H9 (cell line): ENCODE data around the gene FBRSL1. TPM values are rescaled to one million over a fixed set of nuclear protein-coding genes. Genes with fewer than 3 reads are reported as not detected.

Source experiments
- DNase-seq: peaks from one replicate; pipeline ENCODE4 v3.0.0-alpha.2; 2017
- H2AFZ ChIP-seq: one replicate; pipeline ENCODE4 v1.6.1; 2013; ENCODE audit warnings: mild to moderate bottlenecking, low read length, control low read depth, moderate library complexity
- H2AK5ac ChIP-seq: 2 replicates; pipeline ENCODE4 v1.6.1; 2013; ENCODE audit warnings: low read length, control low read depth, mixed read lengths; ENCODE audit not compliant: insufficient read length
- H2BK120ac ChIP-seq: one replicate; pipeline ENCODE4 v1.6.1; 2013; ENCODE audit warnings: low read depth, mild to moderate bottlenecking, low read length, control low read depth, inconsistent platforms; ENCODE audit not compliant: poor library complexity, severe bottlenecking
- H2BK12ac ChIP-seq: 2 replicates; pipeline ENCODE4 v1.6.1; 2013; ENCODE audit warnings: low read length, control low read depth, mixed read lengths, low read depth; ENCODE audit not compliant: insufficient read length
- H2BK15ac ChIP-seq: 2 replicates; pipeline ENCODE4 v1.6.1; 2013; ENCODE audit warnings: low read depth, low read length, control low read depth
- H2BK20ac ChIP-seq: one replicate; pipeline ENCODE4 v1.6.1; 2013; ENCODE audit warnings: low read depth, mild to moderate bottlenecking, low read length, control low read depth, inconsistent platforms; ENCODE audit not compliant: poor library complexity, severe bottlenecking
- H2BK5ac ChIP-seq: 2 replicates; pipeline ENCODE4 v1.6.1; 2013; ENCODE audit warnings: low read length, control low read depth, mixed read lengths; ENCODE audit not compliant: insufficient read length
- H3K14ac ChIP-seq: 2 replicates; pipeline ENCODE4 v1.6.1; 2013; ENCODE audit warnings: low read length, control low read depth; ENCODE audit not compliant: insufficient read depth
- H3K18ac ChIP-seq: 2 replicates; pipeline ENCODE4 v1.6.1; 2013; ENCODE audit warnings: low read depth, mild to moderate bottlenecking, mixed read lengths, low read length, control low read depth; ENCODE audit not compliant: insufficient read length
- H3K23ac ChIP-seq: 2 replicates; pipeline ENCODE4 v1.6.1; 2013; ENCODE audit warnings: low read length, control low read depth, mixed read lengths, low read depth; ENCODE audit not compliant: insufficient read length
- H3K23me2 ChIP-seq: 2 replicates; pipeline ENCODE4 v1.6.1; 2013; ENCODE audit warnings: low read depth, mild to moderate bottlenecking, mixed read lengths, low read length, control low read depth; ENCODE audit not compliant: insufficient read length, poor library complexity, severe bottlenecking
- H3K27ac ChIP-seq: 2 replicates; pipeline ENCODE4 v1.5.1; 2013; ENCODE audit warnings: low read length, control low read depth, mixed read lengths, low read depth; ENCODE audit not compliant: insufficient read length
- H3K27me3 ChIP-seq: 2 replicates; pipeline ENCODE4 v1.6.1; 2013; ENCODE audit warnings: low read length, control low read depth, inconsistent platforms; ENCODE audit not compliant: insufficient read depth
- H3K4ac ChIP-seq: 2 replicates; pipeline ENCODE4 v1.6.1; 2013; ENCODE audit warnings: low read depth, mild to moderate bottlenecking, control low read depth, inconsistent platforms, low read length, moderate library complexity
- H3K4me1 ChIP-seq: 2 replicates; pipeline ENCODE4 v1.6.1; 2013; ENCODE audit warnings: low read length, control low read depth, inconsistent platforms; ENCODE audit not compliant: insufficient read depth
- H3K4me2 ChIP-seq: 2 replicates; pipeline ENCODE4 v1.6.1; 2013; ENCODE audit warnings: low read length, control low read depth, mixed read lengths; ENCODE audit not compliant: insufficient read length, insufficient read depth
- H3K56ac ChIP-seq: 2 replicates; pipeline ENCODE4 v1.6.1; 2013; ENCODE audit warnings: low read depth, mild to moderate bottlenecking, mixed read lengths, low read length, control low read depth; ENCODE audit not compliant: insufficient read length
- H3K79me1 ChIP-seq: 2 replicates; pipeline ENCODE4 v1.6.1; 2013; ENCODE audit warnings: low read depth, mild to moderate bottlenecking, moderate library complexity, low read length, control low read depth, inconsistent platforms; ENCODE audit not compliant: insufficient read depth, poor library complexity, severe bottlenecking
- H3K79me2 ChIP-seq: 2 replicates; pipeline ENCODE4 v1.6.1; 2013; ENCODE audit warnings: low read length, control low read depth, inconsistent platforms; ENCODE audit not compliant: insufficient read depth
- H3K9ac ChIP-seq: 2 replicates; pipeline ENCODE4 v1.6.1; 2013; ENCODE audit warnings: low read length, control low read depth, mixed read lengths; ENCODE audit not compliant: insufficient read length; ENCODE audit errors: extremely low read depth
- H3K9me3 ChIP-seq: one replicate; pipeline ENCODE4 v1.6.1; 2013; ENCODE audit warnings: low read depth, low read length, inconsistent platforms; ENCODE audit not compliant: control insufficient read depth
- H3T11ph ChIP-seq: one replicate; pipeline ENCODE4 v1.6.1; 2013; ENCODE audit warnings: mild to moderate bottlenecking, low read length, control low read depth, inconsistent platforms
- H4K20me1 ChIP-seq: one replicate; pipeline ENCODE4 v1.6.1; 2013; ENCODE audit not compliant: control insufficient read depth, insufficient read length, insufficient read depth
- H4K5ac ChIP-seq: 2 replicates; pipeline ENCODE4 v1.6.1; 2013; ENCODE audit warnings: low read depth, mild to moderate bottlenecking, mixed read lengths, low read length, control low read depth; ENCODE audit not compliant: insufficient read length
- H4K8ac ChIP-seq: replicated peaks from 2 replicates; pipeline ENCODE4 v1.6.1; 2013; ENCODE audit warnings: low read length, control low read depth, mixed read lengths, low read depth; ENCODE audit not compliant: insufficient read length
- H4K91ac ChIP-seq: 2 replicates; pipeline ENCODE4 v1.6.1; 2013; ENCODE audit warnings: low read depth, mild to moderate bottlenecking, moderate library complexity, mixed read lengths, low read length, control low read depth; ENCODE audit not compliant: insufficient read length
- H3K27ac Mint-ChIP-seq, 3 experiments: 2 replicates in 2 of 3; 3 replicates in 1 of 3; pipeline ENCODE4 v1.8.0; 2020 to 2021; ENCODE audit warnings: mixed read lengths in 3 of 3, mild to moderate bottlenecking in 1 of 3, moderate library complexity in 1 of 3
- H3K27me3 Mint-ChIP-seq: 2 replicates; pipeline ENCODE4 v1.8.0; 2021; ENCODE audit warnings: low read depth, mild to moderate bottlenecking, moderate library complexity, mixed read lengths
- H3K36me3 Mint-ChIP-seq, 3 experiments: 2 replicates in 2 of 3; 3 replicates in 1 of 3; pipeline ENCODE4 v1.8.0; 2020 to 2021; ENCODE audit warnings: low read depth in 3 of 3, mixed read lengths in 3 of 3; ENCODE audit not compliant: insufficient read depth in 1 of 3
- H3K4me1 Mint-ChIP-seq, 2 experiments: 2 replicates each; pipeline ENCODE4 v1.8.0; 2020; ENCODE audit warnings: mixed read lengths in 2 of 2
- H3K4me3 Mint-ChIP-seq, 2 experiments: 2 replicates in 1 of 2; 3 replicates in 1 of 2; pipeline ENCODE4 v1.8.0; 2020 to 2021; ENCODE audit warnings: mild to moderate bottlenecking in 2 of 2, mixed read lengths in 2 of 2, moderate library complexity in 1 of 2
- H3K9me3 Mint-ChIP-seq, 2 experiments: 2 replicates in 1 of 2; 3 replicates in 1 of 2; pipeline ENCODE4 v1.8.0; 2020; ENCODE audit warnings: mild to moderate bottlenecking in 2 of 2, mixed read lengths in 2 of 2, moderate library complexity in 1 of 2
- WGBS: extraction: QIAGEN DNeasy Blood & Tissue Kit; methylation state at CpG from one replicate; pipeline ENCODE4 v1.1.7; 2013; ENCODE audit warnings: missing lambda C conversion rate, low lambda C conversion rate, mixed read lengths; ENCODE audit not compliant: insufficient read length; ENCODE audit errors: extremely low coverage; 5-methylcytosine and 5-hydroxymethylcytosine counted together
- total RNA-seq: library from RNA; stranded (reverse); gene quantifications from 2 replicates; pipeline ENCODE4 v1.2.1, GENCODE V29; 2021
- TF ChIP-seq, protein P1 (sequence below): fragments of 200-600 bp; sonication (generic); conservative IDR thresholded peaks from 3 replicates; pipeline ENCODE4 v1.8.0; 2021; ENCODE audit warnings: antibody characterized with exemption, mild to moderate bottlenecking

FBRSL1 gene
- total RNA-seq, 1 experiment from 2014 or later: 90.8 TPM

DNA sequence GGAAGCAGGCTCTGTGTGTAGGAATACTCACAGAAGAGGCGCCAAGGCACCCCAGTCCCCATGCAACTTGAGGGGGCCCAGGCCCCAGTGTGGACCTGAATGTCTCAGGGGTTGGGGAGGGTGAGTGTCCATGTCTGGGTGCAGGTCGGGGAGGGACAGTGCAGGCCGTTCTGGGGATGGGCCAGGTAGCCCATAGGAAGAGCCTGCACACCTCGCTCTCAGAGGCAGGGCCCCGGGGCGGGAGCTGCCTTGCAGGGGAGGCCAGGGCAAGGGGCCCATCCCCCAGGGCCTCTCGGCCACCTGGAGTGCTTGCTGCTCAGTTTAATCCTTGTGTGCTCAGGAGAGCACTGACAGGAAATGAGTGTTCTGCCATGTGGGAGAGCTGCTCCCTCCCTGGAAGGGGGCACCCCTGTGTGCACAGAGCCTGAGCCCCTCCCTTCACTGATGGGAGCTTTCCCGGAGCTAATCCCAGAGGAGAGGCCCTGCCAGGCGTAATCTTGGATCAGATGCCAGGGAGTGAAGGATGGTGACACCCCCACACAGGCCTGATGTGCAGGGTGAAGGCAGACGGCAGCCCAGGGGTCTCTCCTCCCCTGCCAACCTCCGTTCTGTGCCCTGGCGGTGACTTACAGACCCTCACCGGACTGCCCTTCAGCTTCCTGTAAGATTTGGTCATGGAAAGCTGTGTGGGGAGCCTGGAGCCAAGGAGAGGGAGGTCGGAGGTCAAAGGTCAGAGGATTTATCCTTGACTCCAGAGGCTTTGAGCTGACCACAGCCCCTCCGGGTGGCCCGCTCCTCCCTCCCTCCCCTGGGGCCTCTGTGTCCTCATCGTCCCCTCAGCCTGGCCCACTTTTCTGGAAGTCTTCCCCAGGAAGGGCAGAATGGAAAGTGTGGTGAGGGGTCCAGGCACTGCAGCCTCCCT, 24.4 kb upstream of the FBRSL1 start:
- H2AK5ac ChIP-seq: no peak overlapping the region
- H4K8ac ChIP-seq: no peak overlapping the region
- H3T11ph ChIP-seq: no peak overlapping the region
- H3K27me3 Mint-ChIP-seq: peaks cover 36% of the 10 kb centered on the region
- H3K27ac ChIP-seq: no peak overlapping the region
- no peak overlapping the region for H2AFZ ChIP-seq
- H3K36me3 Mint-ChIP-seq: peaks cover 0 to 1% (median 0%) of the 10 kb centered on the region in 3 experiments; a peak in 1 of 7 replicates
- H4K91ac ChIP-seq: no peak overlapping the region
- no peak overlapping the region for H4K5ac ChIP-seq
- H3K79me2 ChIP-seq: no peaks in the 10 kb centered on the region
- no peak overlapping the region for H3K27ac Mint-ChIP-seq
- H2BK12ac ChIP-seq: no peak overlapping the region
- H2BK20ac ChIP-seq: no peak overlapping the region
- H3K4ac ChIP-seq: no peak overlapping the region
- WGBS: no CpG with 5 or more reads among the region's 17 CpGs
- H3K4me2 ChIP-seq: no peak overlapping the region
- H3K23ac ChIP-seq: no peak overlapping the region
- DNase-seq: no peak
- TF ChIP-seq, protein P1, sequence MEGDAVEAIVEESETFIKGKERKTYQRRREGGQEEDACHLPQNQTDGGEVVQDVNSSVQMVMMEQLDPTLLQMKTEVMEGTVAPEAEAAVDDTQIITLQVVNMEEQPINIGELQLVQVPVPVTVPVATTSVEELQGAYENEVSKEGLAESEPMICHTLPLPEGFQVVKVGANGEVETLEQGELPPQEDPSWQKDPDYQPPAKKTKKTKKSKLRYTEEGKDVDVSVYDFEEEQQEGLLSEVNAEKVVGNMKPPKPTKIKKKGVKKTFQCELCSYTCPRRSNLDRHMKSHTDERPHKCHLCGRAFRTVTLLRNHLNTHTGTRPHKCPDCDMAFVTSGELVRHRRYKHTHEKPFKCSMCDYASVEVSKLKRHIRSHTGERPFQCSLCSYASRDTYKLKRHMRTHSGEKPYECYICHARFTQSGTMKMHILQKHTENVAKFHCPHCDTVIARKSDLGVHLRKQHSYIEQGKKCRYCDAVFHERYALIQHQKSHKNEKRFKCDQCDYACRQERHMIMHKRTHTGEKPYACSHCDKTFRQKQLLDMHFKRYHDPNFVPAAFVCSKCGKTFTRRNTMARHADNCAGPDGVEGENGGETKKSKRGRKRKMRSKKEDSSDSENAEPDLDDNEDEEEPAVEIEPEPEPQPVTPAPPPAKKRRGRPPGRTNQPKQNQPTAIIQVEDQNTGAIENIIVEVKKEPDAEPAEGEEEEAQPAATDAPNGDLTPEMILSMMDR: no peak
- H3K18ac ChIP-seq: no peak overlapping the region
- no peaks in the 10 kb centered on the region for H4K20me1 ChIP-seq
- no peak overlapping the region for H2BK120ac ChIP-seq
- peaks cover 0 to 4% of the 10 kb centered on the region in 2 experiments; a peak in 2 of 5 replicates for H3K9me3 Mint-ChIP-seq
- no peaks in the 10 kb centered on the region for H3K9me3 ChIP-seq
- H3K4me3 Mint-ChIP-seq: no peak overlapping the region; a peak in 1 of 5 replicates
- no peak overlapping the region; the same call in 1 of the 2 replicates for H3K14ac ChIP-seq
- no peak overlapping the region for H2BK5ac ChIP-seq
- no peak overlapping the region for H3K9ac ChIP-seq
- H3K4me1 ChIP-seq: no peaks in the 10 kb centered on the region
- peaks cover 19% of the 10 kb centered on the region; the same call in 1 of the 2 replicates for H3K27me3 ChIP-seq
- H3K56ac ChIP-seq: no peak overlapping the region
- no peaks in the 10 kb centered on the region for H3K79me1 ChIP-seq
- H2BK15ac ChIP-seq: no peak overlapping the region
- no peaks in the 10 kb centered on the region for H3K23me2 ChIP-seq
- H3K4me1 Mint-ChIP-seq: peaks cover 16 to 18% of the 10 kb centered on the region in 2 experiments
